Right renal pelvis (tissue), 4 donors: Measurements from ENCODE around the gene SHE. TPM values are rescaled to one million over a fixed set of nuclear protein-coding genes. Genes with fewer than 3 reads are reported as not detected.
"Not testable (repeated sequence)": the region's sequence is repeated elsewhere in the genome, so short reads cannot be mapped to it uniquely, and the experiment has no call there.

Experiments
- DNase-seq, 4 donors: peaks; one replicate each; pipeline ENCODE4 v3.0.0-alpha.2; 2013; ENCODE audit warnings: low read depth in 4 of 4, low spot score in 3 of 4, missing footprints in 1 of 4
- polyA plus RNA-seq, 4 donors: library from polyadenylated mRNA; unstranded; fragments of 120-200 nt; gene quantifications; one replicate each; pipeline ENCODE4 v1.2.1, GENCODE V29; 2013; ENCODE audit not compliant: insufficient read length in 4 of 4

SHE gene
- polyA plus RNA-seq: 10 to 100 TPM; 10.7 to 13.1 (median 11.0) TPM

- no peak for DNase-seq
Observed at GRCh38 chr1:154502066-154502743, at the start of gene SHE, which contains the start of gene TDRD10. Gene SHE, minus strand, starts transcription at chr1:154502412. Its CDS starts 386 bp downstream, at chr1:154502026. Gene TDRD10, plus strand, starts transcription at chr1:154502219. Its CDS starts 4,685 bp downstream, at chr1:154506904.

- DNase-seq: no peak
Observed at GRCh38 chr1:154551474-154551873, 49.3 kb upstream of the SHE start.

DNA sequence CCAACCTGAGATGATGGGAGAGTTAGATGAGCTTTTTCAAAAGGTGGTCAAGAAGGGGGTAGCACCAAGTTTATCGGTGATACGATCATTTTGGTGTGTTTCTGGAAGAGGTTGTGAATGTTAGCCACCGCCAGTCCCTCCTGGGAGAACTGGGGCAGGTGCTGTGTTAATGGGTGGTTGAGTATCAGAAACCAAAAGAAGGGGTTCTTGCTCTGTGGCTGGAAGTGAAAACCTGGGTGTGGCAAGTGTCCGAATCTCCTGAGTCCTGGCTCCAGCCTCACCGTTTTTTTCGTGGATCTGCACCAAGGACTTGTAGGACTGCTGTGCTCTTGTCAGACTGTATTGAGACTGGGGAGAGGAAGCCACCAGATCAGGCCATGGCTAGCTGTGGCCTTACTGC is 48.4 kb upstream of the SHE start:
- no peak for DNase-seq

GRCh38 chr1:154550070-154550469 is 47.9 kb upstream of the SHE start:
- DNase-seq: no peak

DNA sequence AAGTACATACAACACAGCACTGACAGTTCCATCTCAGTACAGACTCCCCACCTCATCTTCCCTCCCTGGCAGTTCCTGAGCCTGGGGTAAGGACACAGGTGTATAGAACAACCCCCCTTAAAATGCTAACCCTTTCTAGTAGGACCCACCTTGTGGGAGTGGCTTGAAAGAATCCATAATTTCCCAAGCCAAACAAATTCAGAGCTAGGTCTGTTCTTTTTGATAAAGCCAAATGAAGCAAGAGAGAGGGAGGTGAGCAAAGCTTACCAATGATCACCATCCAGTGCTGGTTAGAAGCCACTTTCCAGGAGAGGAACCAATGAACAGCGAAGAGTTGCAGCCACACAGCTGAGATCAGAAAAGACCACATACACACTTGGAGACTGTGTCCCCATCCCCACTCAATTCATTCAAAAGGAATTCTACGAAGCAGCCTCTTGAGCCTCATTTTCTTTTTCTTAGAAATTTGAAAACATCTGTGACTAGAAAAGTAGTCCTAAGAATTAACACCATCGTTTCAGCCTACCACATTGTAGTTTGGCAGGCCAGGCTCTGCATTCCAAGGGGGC is 47.1 kb upstream of the SHE start:
- DNase-seq: no peak

- no peak for DNase-seq
Observed at GRCh38 chr1:154548028-154548427, 45.8 kb upstream of the SHE start.

GRCh38 chr1:154547105-154547732 is 45.0 kb upstream of the SHE start:
- no peak for DNase-seq

DNA sequence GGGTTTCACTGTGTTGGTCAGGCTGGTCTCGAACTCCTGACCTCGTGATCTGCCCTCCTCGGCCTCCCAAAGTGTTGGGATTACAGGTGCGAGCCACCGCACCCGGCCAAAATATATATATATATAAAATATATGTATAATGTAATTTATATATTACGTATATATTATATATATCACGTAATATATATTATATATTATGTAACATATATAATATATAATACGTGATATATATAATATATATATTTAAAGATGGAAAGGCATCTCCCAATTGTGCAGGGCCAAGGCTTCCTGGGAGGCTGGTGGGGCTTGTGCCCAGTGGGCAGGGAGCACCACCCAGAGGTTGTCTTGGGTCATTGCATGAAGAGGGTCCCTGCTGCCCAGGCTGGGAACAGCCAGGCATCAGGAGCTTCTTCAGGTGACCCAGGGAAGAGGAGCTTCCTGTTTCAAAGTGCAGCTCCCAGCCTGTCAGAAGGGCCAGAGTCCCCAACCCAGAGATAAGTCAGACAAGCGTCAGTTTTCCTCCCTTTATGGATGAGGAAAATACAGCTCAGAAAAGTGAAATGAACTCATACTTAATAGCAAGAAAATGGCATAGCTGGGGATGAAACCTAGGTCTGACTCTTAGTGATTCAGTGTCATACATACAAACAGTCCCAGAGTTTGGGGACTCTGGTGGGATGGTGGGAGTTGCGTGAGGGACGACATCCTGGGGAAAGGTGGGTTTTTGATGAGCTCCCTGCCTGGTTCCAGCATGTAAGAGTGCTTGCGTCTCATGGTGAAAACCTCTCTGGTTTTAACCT is 44.3 kb upstream of the SHE start:
- DNase-seq: no peak

DNA sequence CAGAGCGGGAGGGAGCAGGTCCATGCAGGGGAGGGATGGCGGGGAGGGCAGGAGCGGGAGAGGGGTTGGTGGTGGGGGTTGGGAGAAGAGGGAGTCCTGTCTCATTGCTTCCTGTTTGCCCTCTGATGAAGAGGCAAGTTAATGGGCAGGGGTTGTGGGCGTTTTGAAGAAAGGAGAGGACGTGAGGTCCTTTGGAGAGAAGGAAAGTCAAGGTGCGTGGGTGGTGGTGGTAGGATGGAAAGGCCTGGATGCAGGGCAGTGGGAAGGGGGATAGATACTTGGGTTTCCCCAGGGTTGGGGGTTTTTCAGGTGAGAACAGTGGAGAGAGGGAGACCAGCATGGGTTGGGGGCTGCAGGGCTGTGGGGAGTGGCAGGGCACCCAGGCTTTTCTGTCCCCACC is 39.0 kb upstream of the SHE start:
- no peak for DNase-seq

GRCh38 chr1:154539486-154540483 is 37.6 kb upstream of the SHE start:
- DNase-seq: no peak

DNA sequence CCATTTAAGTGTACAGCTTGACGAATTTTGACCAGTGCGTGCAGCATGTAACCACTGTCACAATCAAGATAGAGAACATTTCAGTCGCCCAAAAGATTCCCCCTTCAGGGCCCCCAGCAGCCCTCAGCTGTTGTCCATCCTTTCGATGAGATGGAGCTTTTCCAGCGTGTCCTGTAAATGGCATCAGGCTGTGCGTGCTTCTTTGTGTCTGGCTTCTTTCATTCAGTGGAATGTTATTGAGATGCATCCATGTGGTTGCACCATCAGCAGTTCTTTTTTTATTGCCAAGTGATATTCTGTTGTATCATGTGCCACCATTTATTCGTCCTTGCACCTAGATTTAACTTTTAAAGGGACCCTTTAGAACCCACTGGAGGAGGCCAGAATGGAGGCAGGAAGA is 34.4 kb upstream of the SHE start:
- DNase-seq: no peak

DNA sequence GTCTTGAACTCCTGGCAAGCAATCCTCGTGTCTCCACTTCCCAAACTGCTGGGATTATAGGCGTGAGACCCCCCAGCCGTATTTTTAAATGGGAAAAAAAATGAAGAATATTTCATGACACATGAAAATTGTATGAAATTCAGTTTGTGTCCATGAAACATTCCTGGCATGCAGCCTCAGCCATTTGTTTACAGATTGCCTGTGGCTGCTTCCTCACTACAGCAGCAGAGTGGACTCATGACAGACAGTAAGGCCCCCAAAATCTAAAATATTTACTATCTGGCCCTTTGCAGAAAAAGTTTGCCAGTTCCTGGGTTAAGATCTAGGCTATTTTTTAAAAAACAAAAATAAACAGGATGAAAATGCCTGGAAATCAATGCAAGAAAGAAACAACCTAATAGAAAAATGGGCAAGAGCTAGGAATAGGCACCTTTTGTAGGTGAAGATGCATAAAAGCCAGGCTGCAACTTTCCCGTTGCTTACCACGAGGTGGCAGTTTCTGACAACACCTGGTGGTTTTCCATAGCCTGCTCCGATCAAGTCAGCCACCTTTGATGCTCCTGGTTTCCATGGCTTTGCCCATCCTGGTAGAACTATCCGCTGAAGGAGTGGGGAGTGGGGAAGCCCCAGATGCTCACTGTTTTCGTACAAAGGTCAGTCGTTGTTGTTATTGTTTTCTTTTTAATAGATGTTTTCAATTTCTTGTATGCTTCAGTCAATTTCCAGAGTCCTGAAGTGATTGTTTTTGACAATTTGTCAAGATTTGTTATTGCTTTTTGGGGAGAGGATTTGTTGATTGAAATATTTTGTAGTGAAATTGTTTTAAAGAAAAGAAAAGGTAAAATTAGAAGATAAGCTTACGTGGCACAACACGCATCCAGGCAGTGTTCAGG is 32.0 kb upstream of the SHE start:
- DNase-seq: no peak

DNA sequence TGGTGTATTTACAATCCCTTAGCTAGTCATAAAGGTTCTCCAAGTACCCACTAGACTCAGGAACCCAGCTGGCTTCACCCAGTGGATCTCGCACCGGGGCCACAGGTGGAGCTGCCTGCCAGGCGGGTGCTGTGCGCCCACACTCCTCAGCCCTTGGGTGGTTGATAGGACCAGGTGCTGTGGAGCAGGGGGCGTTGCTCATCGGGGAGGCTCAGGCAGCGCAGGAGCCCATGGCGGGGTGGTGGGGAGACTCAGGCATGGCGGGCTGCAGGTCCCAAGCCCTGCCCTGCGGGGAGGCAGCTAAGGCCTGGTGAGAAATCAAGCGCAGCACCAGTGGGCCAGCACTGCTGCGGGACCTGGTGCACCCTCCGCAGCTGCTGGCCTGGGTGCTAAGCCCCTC is 29.7 kb upstream of the SHE start:
- DNase-seq: not testable (repeated sequence)

DNA sequence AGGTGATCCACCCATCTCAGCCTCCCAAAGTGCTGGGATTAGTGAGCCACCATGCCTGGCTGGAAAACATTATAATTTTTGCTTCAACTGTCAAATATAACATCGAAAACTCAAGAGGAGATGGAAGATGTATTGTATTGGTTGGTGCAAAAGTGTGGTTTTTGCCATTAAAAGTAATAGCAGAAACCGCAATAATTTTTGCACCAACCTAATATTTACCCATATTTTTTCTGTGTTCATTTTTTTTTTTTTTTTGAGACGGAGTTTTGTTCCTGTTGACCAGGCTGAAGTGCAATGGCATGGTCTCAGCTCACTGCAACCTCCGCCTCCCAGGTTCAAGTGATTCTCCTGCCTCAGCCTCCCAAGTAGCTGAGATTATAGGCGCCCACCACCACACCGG is 27.1 kb upstream of the SHE start:
- no peak for DNase-seq

DNA sequence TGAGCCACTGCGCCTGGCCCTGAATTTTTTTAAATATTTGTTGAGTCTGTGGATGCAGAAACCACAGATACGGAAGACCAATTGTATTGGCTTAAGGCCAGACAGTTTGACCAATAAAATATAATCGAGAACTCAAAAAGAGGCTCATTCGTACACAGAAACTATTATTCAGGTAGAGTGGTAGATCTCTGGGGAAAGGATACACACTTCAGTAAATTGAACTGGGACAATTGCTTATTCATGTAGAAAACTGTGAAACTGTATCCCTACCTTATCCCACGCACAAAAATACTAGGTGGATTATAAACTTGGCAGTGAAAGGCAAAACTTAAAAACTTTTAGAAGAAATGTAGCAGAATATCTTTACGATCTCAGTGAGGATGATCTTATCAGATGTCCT is 25.0 kb upstream of the SHE start:
- DNase-seq: no peak

- DNase-seq: no peak
Observed at GRCh38 chr1:154524881-154525280, 22.7 kb upstream of the SHE start.

DNA sequence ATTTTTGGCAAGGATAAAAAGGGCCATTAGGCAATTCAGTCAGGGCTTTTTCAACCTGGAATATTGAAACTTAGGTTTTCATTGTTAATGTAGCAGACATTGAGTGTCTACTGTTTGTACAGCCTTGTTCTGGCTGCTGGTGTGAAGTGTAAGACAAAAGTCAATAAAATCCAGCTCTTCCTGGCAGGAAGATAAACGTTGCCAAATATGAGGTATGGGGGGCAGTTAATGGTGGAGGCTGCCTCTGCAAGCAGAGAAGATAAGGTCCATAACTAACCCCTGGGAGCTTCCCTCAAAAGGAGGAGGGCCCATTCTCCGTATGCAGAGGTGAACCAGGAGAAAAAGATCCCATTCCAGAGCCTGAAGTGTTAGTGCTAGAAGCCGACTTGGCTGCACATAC is 19.5 kb upstream of the SHE start:
- DNase-seq: no peak

- DNase-seq: no peak
Observed at GRCh38 chr1:154520333-154520732, 18.1 kb upstream of the SHE start.

DNA sequence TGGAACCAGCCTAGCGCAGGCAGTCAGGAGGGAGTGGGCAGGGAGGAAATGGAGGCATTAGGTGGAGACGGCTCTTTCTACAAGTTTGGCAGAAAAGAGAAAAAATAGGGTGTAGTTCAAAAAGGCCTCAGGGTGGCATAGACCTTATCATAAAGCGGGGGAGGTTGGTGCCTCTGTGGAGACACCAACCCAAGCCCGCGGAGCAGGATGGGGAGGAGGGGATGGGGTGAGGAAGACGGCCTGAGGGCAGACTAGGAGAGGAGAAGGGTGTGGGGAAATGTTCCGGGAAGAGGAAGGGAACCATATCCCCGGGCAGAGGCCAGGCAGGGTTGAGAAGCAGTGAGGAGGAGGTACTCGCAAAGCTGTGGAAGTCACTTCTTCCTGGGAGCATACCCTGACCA is 17.4 kb upstream of the SHE start:
- no peak for DNase-seq
